ENCODE data around the gene ACTN1.

Gene ACTN1

DNA sequence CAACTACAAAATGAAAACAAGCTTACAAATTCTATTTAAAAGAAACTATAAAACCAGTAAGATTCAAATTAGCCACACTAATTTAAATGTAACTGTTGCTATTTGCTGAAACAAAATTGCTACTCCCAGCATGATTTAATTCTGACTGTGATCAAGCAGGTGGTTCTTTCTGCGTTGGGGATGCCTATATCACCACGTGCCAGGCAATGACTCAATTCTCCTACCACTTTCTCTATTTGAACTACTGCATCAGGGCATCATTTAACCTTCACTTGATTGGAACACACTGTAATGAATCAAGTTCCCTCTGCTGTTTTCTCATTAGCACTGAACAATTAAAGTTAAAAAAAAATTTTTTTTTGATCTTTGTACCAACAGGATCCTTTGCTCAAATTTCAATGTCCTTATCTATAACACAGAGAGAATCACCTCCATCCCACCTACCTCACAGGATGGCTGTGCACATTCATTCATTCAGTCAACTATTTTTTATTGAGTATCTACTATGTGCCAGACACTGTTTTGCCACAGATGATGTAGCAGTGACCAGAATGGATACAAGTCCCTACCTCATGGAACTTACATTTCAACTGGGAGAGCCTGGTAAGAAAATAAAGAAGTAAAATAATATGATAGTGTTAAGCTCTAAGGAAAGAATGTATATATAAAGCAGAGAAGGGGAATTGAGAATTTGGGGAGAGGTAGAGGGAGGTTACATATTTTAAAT lies 8.0 kb upstream of the ACTN1 start:
- FAIRE-seq (no peak), DNase-seq (ENCODE audit: insufficient read length, low spot score) (no peak)
- TF ChIP-seq, protein P1, sequence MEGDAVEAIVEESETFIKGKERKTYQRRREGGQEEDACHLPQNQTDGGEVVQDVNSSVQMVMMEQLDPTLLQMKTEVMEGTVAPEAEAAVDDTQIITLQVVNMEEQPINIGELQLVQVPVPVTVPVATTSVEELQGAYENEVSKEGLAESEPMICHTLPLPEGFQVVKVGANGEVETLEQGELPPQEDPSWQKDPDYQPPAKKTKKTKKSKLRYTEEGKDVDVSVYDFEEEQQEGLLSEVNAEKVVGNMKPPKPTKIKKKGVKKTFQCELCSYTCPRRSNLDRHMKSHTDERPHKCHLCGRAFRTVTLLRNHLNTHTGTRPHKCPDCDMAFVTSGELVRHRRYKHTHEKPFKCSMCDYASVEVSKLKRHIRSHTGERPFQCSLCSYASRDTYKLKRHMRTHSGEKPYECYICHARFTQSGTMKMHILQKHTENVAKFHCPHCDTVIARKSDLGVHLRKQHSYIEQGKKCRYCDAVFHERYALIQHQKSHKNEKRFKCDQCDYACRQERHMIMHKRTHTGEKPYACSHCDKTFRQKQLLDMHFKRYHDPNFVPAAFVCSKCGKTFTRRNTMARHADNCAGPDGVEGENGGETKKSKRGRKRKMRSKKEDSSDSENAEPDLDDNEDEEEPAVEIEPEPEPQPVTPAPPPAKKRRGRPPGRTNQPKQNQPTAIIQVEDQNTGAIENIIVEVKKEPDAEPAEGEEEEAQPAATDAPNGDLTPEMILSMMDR (IDR thresholded peaks at IDR 0.05; ENCODE audit: insufficient read depth, missing control alignments): no peak

DNA sequence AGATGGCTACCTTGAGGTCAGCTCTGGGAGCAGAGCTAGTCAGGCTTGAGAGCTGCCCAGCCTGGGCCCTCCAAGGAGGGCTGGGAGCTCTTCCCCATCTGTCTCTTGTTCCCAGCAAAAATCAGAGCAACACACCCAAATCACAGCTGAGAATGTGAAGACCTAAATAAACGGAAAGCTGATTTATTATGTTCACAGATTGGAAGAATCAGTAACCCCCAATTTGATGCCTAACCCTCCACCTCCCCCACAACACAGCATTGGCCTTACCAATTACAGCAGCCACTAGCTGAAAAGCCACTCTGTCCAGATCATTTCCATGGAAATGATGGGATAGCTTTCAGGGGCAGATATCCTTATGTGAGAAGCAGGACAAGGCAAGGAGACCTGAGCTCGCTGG lies 7.1 kb upstream of the ACTN1 start:
- TF ChIP-seq, protein P1 (IDR thresholded peaks at IDR 0.05; ENCODE audit: insufficient read depth, missing control alignments): no peak
- FAIRE-seq: no peak
- DNase-seq (ENCODE audit: insufficient read length, low spot score): no peak

DNA sequence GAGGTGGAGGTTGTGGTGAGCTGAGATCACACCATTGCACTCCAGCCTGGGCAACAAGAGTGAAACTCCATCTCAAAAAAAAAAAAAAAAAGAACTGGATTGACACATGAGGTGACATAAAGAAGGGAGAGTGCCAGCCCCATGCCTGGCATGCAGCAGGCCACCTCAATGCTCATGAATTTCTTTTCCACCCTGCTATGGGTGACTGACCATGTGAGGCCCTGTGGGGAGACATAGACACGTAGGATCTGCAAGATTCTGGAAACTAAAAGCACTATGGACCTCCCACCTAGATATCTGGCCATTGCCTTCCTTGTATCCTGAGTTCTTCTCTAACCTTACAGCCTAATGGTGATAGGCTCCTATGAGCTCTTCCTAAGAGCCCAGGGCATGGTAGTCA lies 5.6 kb upstream of the ACTN1 start:
- FAIRE-seq (no peak), DNase-seq (ENCODE audit: insufficient read length, low spot score) (no peak)
- TF ChIP-seq, protein P1 (IDR thresholded peaks at IDR 0.05; ENCODE audit: insufficient read depth, missing control alignments): no peak

DNA sequence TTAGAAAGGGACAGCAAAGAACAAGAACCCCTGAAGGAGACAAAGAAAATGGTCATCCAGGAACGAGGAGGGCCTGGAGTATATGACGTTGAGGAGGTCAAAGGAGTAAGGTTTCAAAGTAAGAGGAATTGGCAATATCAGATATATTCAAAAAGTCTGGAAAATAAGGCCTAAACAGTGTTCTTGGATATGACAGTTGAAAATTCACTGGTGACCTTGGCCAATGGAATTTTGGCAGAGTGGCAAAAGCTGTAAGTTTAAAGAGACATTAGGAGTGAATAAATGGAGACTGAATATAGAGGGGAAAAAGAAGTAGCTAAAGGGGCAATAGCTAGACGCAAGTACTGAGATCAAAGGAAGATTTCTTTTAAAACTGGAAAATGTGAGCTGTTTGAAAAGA lies 4.1 kb upstream of the ACTN1 start:
- FAIRE-seq: no peak
- no peak for DNase-seq (ENCODE audit: insufficient read length, low spot score)
- TF ChIP-seq, protein P1 (IDR thresholded peaks at IDR 0.05; ENCODE audit: insufficient read depth, missing control alignments): no peak

DNA sequence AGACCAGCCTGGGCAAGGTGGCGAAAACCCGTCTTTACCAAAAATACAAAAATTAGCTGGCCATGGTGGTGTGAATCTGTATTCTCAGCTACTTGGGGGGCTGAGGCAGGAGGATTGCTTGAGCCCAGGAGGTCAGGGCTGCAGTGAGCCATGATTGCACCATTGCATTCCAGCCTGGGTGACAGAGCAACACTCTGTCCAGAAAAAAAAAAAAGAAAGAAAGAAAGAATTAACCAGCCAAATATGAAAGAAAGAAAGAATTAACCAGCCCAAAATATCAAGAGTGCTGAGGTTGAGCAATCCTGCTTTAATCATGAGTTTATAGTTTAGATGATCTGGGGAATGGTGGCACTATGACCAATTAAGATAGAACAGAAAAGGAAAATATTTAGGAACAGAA lies 3.5 kb upstream of the ACTN1 start:
- FAIRE-seq (no peak), DNase-seq (ENCODE audit: insufficient read length, low spot score) (no peak)
- TF ChIP-seq, protein P1 (IDR thresholded peaks at IDR 0.05; ENCODE audit: insufficient read depth, missing control alignments): no peak

DNA sequence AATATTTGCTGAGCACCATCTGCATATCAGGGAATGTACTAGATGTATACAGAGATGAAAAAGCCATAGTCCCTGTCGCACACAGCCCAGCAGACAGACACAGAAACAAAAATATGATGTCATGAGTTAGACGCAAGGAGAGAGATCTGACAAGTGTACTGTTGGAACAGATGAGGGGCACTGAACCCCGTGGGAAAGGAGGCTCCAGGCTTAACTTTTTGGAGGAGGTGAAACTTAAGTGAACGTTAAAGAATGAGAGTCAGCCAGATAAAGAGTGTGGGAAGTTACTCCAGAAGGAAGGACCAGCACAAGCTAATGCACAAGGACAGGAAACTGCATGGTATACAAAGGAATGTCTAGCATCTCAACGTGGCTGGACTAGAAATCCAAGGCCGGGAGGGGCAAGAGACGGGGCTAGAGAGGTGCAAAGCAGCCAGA lies 2.5 kb upstream of the ACTN1 start:
- TF ChIP-seq, protein P1 (IDR thresholded peaks at IDR 0.05; ENCODE audit: insufficient read depth, missing control alignments): no peak
- no peak for FAIRE-seq
- DNase-seq (ENCODE audit: insufficient read length, low spot score): no peak

DNA sequence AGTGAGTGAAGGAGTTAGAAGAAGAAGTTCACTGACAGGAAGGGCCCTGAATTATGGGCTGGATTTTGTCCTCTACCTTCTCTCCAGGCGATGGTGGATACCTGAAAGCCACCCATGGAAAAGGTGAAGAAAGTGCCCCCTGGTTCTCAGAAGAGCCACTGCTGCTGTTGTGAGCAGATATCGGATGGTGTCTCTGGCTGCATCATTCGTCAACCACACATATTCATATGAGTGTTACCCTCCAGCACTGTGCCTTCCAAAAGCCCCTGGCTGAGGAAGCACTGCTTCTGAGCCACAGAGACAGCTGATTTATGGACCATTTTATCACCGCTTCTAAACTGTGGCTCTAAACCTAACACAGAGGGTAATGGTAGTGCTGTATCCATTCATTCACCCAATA lies 2.0 kb upstream of the ACTN1 start:
- TF ChIP-seq, protein P1 (IDR thresholded peaks at IDR 0.05; ENCODE audit: insufficient read depth, missing control alignments): no peak
- no peak for DNase-seq (ENCODE audit: insufficient read length, low spot score)
- FAIRE-seq: no peak

All from D721Med (cell line).